UCSD-AML1 (cell line): Measurements from ENCODE around the gene KRT26.

Experiments used
- DNase-seq: peaks from one replicate; lab custom pipeline; 2025; ENCODE audit not compliant: unreplicated experiment; lab: John Stamatoyannopoulos, UW

KRT26 gene

DNA sequence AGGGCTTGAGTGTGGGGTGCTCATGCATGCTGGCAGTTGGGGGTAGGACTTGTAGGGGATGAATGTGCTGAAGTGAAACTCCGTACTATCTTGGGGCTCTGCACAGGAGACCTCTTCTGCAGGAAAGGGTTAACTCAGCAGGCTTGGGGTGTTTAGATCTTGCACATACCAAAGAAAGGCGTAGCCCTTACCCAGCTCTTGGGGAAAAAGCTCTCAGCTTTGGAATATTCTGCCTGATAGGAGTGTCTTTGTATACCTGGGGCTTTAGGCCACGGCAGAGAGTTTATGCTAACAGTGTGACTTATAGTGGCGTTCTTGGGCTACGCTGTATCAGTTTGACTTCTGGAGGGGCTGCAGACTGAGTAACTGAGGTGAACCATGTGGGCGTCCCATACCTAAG is 38.0 kb downstream of the KRT26 start:
- no peak for DNase-seq

DNA sequence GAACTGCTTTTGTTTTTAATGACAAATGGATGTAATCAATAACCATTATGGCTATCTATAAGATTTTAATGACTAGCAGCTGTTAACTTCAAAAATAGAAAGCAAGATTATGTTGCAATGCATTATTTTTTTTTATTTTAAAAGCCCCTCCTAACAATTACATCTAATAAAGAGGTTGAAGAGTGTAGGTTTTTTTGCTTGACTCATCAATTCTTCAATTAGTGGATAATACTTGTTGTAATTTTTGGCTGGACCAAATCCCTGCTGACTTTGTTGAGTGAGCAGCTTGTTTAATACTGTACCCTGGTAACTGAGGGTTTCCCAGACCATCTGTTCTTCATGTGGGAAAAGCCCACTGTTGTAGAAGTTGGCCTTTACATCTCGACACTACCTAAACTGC is 41.0 kb downstream of the KRT26 start:
- DNase-seq, result no peak

DNA sequence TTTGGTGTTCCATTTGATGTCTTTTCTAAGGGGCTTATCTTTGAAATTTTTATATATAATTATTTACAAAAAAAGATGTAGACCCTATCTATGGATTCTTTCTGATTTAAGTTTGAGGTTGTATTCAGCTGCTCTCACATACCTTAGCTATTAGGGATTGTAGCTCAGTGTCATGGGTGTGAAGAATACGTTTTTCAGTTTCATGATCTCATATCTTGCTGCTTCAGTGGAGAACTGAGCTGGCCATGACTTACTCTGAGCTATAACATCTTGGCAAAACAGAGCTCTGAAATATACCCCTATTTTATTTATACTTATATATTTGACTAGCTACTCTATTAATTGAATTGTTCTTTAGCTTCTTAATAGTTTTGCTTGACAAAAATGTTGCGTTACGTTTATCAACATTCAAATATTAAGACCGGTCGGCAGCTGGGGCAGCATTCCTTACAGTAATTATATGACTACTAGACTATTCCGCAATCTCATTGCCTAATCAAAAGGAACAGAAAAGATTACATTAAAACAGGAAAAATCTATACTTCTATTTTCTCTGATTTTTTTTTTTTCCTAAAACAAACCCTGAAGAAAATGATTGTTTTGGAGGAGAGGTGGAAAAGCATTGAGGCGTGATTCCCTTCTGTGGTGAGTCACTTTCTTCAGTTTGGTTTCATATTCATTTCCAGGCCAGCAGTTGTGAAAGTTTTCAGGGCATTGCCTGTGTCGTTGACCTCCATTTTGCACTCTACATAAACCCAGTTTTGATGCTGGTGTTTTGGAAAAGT is 44.4 kb downstream of the KRT26 start:
- no peak for DNase-seq

DNA sequence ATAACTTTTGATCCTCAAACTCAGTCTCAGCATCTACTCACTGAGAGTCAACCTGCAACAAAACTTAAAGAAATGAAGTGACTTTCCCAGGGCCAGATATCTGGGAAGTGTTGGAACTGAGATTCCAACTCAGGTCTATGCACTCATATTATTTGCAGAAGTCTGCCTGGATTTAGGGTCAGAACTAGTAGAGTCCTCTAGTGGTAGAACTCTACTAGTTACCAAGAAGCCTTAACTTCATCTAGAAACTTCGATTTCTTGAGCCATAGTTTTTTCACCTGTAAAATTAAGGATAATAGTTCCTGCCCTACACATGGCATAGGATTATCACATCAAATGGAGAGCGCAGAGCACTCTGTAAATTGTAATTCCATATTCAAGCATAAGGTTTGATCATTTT is 45.1 kb downstream of the KRT26 start:
- no peak for DNase-seq

DNA sequence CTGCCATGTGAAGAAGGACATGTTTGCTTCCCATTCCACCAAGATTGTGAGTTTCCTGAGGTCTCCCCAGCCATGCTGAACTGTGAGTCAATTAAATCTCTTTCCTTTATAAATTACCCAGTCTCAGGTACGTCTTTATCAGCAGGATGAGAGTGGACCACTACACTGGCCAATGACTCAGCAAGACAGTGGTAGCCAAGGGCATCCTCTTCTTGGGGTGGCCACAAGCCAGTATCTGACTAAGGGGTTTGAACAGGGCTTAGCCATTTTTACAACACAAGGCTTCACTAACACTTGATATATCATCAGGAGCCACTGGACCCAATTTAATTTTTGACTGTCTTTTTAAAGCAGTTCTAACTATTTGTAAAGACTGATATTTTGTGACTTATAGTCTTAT is 47.3 kb downstream of the KRT26 start:
- DNase-seq, result no peak

DNA sequence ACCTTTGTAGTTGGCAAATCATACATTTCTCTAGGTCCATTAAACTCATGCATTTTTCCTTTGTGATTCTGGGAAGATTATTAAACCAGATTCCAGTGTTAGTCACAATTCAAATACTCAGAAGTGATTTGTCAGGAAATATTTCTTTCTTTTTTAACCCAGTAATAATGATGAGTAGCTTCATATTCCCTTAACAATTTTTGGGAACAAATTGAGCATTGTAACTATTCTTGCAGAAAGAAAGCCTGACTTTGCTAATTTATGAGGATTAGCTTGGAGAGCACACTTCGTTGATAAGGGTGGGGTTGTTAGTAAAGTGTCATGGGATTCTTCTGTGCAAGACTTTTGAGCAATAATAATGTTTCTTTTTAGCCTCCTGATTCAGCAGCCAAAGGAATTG is 49.8 kb downstream of the KRT26 start:
- no peak for DNase-seq

DNA sequence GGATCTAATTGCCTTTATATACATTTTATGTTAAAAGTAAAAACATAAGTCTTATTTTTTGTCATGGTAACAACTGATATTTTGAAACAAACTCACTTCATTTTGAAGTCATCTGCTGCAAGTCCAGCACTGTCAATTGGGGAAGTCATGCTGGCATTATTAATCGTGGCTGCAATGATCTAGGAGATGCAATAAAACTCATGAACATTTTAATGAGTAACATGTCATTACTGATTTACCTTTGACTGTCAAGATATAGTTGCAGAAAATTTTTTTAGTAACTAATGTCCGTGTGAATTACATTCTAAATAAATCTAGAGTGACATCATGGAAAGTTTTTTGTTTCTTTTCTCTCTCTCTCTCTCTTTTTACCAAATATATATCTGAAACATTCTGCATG is 51.1 kb downstream of the KRT26 start:
- no peak for DNase-seq

DNA sequence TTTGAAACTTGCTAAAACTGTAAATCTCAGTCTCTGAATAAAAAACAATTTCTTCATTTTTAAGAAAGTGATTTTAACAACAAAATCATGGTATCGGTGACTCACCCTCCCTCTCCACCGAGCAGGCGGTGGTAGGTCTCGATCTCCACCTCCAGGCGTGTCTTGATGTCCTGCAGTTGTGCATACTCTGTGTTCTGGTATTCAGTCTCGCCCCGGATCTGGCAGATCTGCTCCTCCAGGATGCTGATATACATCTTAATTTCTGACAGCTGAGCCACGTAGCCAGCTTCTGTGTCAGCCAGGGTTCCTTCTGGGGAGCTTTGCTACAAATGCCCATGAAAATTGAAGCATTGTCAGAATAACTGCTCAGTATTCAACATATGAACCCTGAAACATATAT is 53.1 kb downstream of the KRT26 start:
- DNase-seq, result no peak

DNA sequence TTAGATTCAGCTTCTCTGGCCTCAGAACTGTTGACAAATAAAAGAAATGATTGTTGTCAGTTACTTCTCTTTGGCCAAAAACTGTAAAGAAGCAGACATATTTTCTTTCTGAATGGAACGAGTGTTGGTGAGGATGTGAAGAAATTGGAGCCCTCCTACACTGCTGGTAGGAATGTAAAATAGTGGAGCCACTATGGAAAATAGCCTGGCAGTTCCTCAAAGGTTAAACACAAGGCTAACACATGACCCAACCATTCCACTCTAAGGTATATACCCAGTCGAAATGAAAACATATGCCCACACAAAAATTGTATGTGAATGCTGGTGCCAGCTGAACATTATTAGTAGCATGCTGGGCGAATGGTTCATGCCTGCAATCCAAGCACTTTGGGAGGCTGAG is 54.2 kb downstream of the KRT26 start:
- DNase-seq, result no peak
